ENCODE results near the gene KRTAP21-3.

GRCh38 chr21:30747159-30747558 lies 28.6 kb upstream of the KRTAP21-3 start, which contains the start of gene KRTAP21-2:
- TF ChIP-seq EZH2phosphoT487 (IDR thresholded peaks at IDR 0.05; ENCODE audit: insufficient read depth, low read depth) (no peak), EZH2 (IDR thresholded peaks at IDR 0.05; ENCODE audit: insufficient read depth, poor library complexity, severe bottlenecking) (no peak)

All from GM23248 (cell line).